ENCODE measurements around the gene LRRC8C. TPM values are rescaled to one million over a fixed set of nuclear protein-coding genes. Genes with fewer than 3 reads are reported as not detected.

LRRC8C gene
- total and polyA plus RNA-seq, 10 of the 15 experiments (the other 5 are each of a cell fraction or from before 2014, with no cell fraction given) = 2.3 to 16.3 (median 10.8) TPM

DNA sequence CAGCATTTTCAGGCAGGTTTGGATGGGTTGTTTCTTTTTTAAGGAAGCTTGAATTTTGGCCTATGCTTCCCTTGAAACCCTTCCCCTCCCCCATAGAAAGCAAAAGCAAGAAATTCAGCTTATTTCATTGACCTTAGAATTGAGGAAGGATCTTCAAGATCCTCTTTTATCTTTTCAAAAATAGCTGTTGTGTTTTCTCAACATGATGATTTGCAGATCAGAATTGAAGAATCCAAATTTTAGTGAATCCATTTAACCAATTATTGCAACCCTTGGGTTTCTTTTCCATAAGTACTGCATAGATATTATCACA is 73.7 kb downstream of the LRRC8C start:
- DNase-seq (ENCODE audit: low read depth, low spot score) (no peak), FAIRE-seq (no peak), ATAC-seq (peak; percentile 51)
- ChIA-PET SMC1A (ENCODE audit: uncharacterized antibody, unreplicated experiment) (interaction anchor here (0.8 to 2.6 kb wide), 13 partner anchors 9 to 71 kb away, joined by 3 to 19 read pairs (median 4); no protein-coding TSS in a partner anchor), RAD21 (ENCODE audit: unreplicated experiment) (interaction anchor here (0.6 to 1.8 kb wide), 8 partner anchors 13 to 95 kb away, joined by 3 to 12 read pairs (median 3); no protein-coding TSS in a partner anchor), CTCF (interaction anchor here (0.8 to 1.8 kb wide), 4 partner anchors 13 to 77 kb away, joined by 3 to 8 read pairs (median 4); no protein-coding TSS in a partner anchor), POLR2A (interaction anchor here (1.1 to 1.2 kb wide), 2 partner anchors 14 to 15 kb away, joined by 3 to 6 read pairs; no protein-coding TSS in a partner anchor)
- in situ Hi-C loops (cut with MboI) = no loop called here
- H3K36me3 ChIP-seq (ENCODE audit: control insufficient read depth in 2 of 2, insufficient read depth in 2 of 2, low read length in 1 of 2) = no peaks in the 10 kb centered on the region; a peak in 1 of 4 replicates
- intact Hi-C loops (cut with micrococcal nuclease; ENCODE audit: unreplicated experiment) = no loop called here
- H3K27ac ChIP-seq (ENCODE audit: control insufficient read depth, insufficient read depth) = peak overlapping the region; percentile 37
- H3K4me2 ChIP-seq (ENCODE audit: control insufficient read depth, insufficient read depth) = peak overlapping the region; percentile 87
- no peak overlapping the region; the same call in 1 of the 2 replicates for H2AFZ ChIP-seq (ENCODE audit: control insufficient read depth, low read depth, low read length)
- no peak for TF ChIP-seq FOXK2 (IDR thresholded peaks at IDR 0.05)
- TF ChIP-seq PML (IDR thresholded peaks at IDR 0.05; ENCODE audit: low read length) = no peak
- no peak for TF ChIP-seq HCFC1 (IDR thresholded peaks at IDR 0.05; ENCODE audit: low read length)
- TF ChIP-seq RB1 (IDR thresholded peaks at IDR 0.05; ENCODE audit: borderline replicate concordance) = no peak
- TF ChIP-seq NFIC (IDR thresholded peaks at IDR 0.05; ENCODE audit: low read depth, low read length) = 0 out of 2 replicates have a peak, but pooled peaks have one; percentile 26
- no peak for TF ChIP-seq SPI1 (IDR thresholded peaks at IDR 0.05; ENCODE audit: borderline replicate concordance, insufficient read depth, low read depth, low read length)
- peak overlapping the region; percentile 1; the same call in 1 of the 2 replicates for H3K4me3 ChIP-seq
- BruUV-seq (replicated peaks) = no TSS peak
- H4K20me1 ChIP-seq (ENCODE audit: control insufficient read depth, insufficient read depth) = no peaks in the 10 kb centered on the region
- no peaks in the 10 kb centered on the region; the same call in 1 of the 3 replicates for H3K9me3 ChIP-seq (replicated peaks; ENCODE audit: control insufficient read depth, insufficient read depth, low read length)
- H3K79me2 ChIP-seq (ENCODE audit: control insufficient read depth, insufficient read depth, low read length) = no peaks in the 10 kb centered on the region
- H3K27me3 ChIP-seq (replicated peaks in 1 of 2; ENCODE audit: control insufficient read depth in 2 of 2, insufficient read depth in 2 of 2, low read length in 1 of 2) = no peaks in the 10 kb centered on the region
- H3K9ac ChIP-seq (ENCODE audit: control insufficient read depth, insufficient read depth, low read length) = no peak overlapping the region
- H3K4me1 ChIP-seq (ENCODE audit: control insufficient read depth, insufficient read depth, low read length) = peaks cover 21% of the 10 kb centered on the region

DNA sequence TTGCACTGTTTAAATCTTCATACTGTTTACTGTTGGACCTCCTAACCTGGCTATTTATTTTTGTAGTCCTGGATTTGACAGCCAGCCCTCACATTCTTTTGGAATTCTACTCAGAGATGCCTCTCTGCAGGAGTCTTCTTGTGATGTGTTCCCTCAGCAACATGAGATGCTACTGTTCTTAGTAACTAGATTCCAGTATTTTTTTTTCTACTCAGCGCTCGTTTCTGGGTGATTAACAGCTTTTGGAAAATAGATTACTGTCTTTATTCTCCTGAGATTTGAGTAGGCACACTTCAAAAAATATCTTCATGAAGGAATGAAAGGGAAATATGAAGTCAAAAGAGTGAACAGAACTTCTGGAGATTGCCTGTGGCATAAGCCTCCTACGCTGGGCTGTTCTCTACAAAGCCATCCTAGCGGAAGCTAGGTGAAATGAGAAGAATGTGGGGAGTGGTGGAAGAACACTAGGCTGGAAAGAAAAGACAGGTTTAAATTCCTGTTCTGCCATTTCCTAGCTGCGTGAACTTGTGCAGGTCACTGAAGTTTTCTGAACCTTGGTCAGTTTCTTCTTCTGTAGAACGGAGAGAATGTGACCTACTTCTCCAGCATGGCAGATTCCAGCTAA is 75.9 kb downstream of the LRRC8C start:
- SMC1A ChIA-PET (ENCODE audit: uncharacterized antibody, unreplicated experiment) = interaction anchor here (0.6 to 2.4 kb wide), 8 partner anchors 8 to 38 kb away, joined by 3 to 8 read pairs (median 3); no protein-coding TSS in a partner anchor
- 79% methylated on average over 6 of the region's 6 CpGs for WGBS (ENCODE audit: insufficient coverage, insufficient replicate concordance, low lambda C conversion rate, missing lambda C conversion rate)
- BruUV-seq (replicated peaks) = no TSS peak
- CTCF ChIA-PET = interaction anchor here (1.3 kb wide), 1 partner anchor 11 kb away, joined by 5 read pairs; no protein-coding TSS in a partner anchor
- no peaks in the 10 kb centered on the region for H3K79me2 ChIP-seq (ENCODE audit: control insufficient read depth, insufficient read depth, low read length)
- H3K27ac ChIP-seq (ENCODE audit: control insufficient read depth, insufficient read depth) = no peak overlapping the region
- H4K20me1 ChIP-seq (ENCODE audit: control insufficient read depth, insufficient read depth) = no peaks in the 10 kb centered on the region
- FAIRE-seq = no peak
- POLR2A ChIA-PET = no interaction called here
- RAD21 ChIA-PET (ENCODE audit: unreplicated experiment) = interaction anchor here (1.0 kb wide), 1 partner anchor 55 kb away, joined by 3 read pairs; no protein-coding TSS in a partner anchor
- TF ChIP-seq TCF3 (IDR thresholded peaks at IDR 0.05; ENCODE audit: borderline replicate concordance, insufficient read depth, low read depth, low read length) = no peak
- intact Hi-C loops (cut with micrococcal nuclease; ENCODE audit: unreplicated experiment) = no loop called here
- H3K9me3 ChIP-seq (replicated peaks; ENCODE audit: control insufficient read depth, insufficient read depth, low read length) = no peaks in the 10 kb centered on the region; the same call in 1 of the 3 replicates
- H3K4me3 ChIP-seq = no peak overlapping the region
- H3K36me3 ChIP-seq (ENCODE audit: control insufficient read depth in 2 of 2, insufficient read depth in 2 of 2, low read length in 1 of 2) = peaks cover 0 to 4% of the 10 kb centered on the region in 2 experiments; a peak in 2 of 4 replicates
- ATAC-seq = no peak
- no peak overlapping the region for H3K9ac ChIP-seq (ENCODE audit: control insufficient read depth, insufficient read depth, low read length)
- H2AFZ ChIP-seq (ENCODE audit: control insufficient read depth, low read depth, low read length) = no peak overlapping the region
- no peaks in the 10 kb centered on the region for H3K27me3 ChIP-seq (replicated peaks in 1 of 2; ENCODE audit: control insufficient read depth in 2 of 2, insufficient read depth in 2 of 2, low read length in 1 of 2)
- peaks cover 21% of the 10 kb centered on the region for H3K4me1 ChIP-seq (ENCODE audit: control insufficient read depth, insufficient read depth, low read length)
- no peak overlapping the region for H3K4me2 ChIP-seq (ENCODE audit: control insufficient read depth, insufficient read depth)
- in situ Hi-C loops (cut with MboI) = no loop called here
- DNase-seq (ENCODE audit: low read depth, low spot score) = no peak
